Esophagus (tissue), 2 donors: Measurements from ENCODE around the gene FANCE. TPM values are rescaled to one million over a fixed set of nuclear protein-coding genes. Genes with fewer than 3 reads are reported as not detected.
A peak's percentile ranks its signal among the peaks of the same experiment; 100 is the strongest.

Experiments used
- H3K27ac ChIP-seq, 2 donors: one replicate each; pipeline ENCODE4 v1.5.1; 2013; ENCODE audit warnings: low read depth in 2 of 2, mild to moderate bottlenecking in 2 of 2, inconsistent platforms in 1 of 2, low read length in 1 of 2, moderate library complexity in 1 of 2
- H3K27me3 ChIP-seq, 2 donors: one replicate each; pipeline ENCODE4 v1.6.1; 2013; ENCODE audit warnings: low read length in 2 of 2, control low read depth in 1 of 2, mild to moderate bottlenecking in 1 of 2; ENCODE audit not compliant: insufficient read depth in 2 of 2, control insufficient read depth in 1 of 2
- H3K36me3 ChIP-seq, 2 donors: one replicate each; pipeline ENCODE4 v1.6.1; 2013; ENCODE audit warnings: low read length in 1 of 2; ENCODE audit not compliant: control insufficient read depth in 2 of 2, insufficient read depth in 2 of 2
- H3K4me1 ChIP-seq, 2 donors: one replicate each; pipeline ENCODE4 v1.6.1; 2013; ENCODE audit warnings: low read length in 1 of 2; ENCODE audit not compliant: control insufficient read depth in 2 of 2, insufficient read depth in 2 of 2
- H3K4me3 ChIP-seq, 2 donors: one replicate each; pipeline ENCODE4 v1.5.1; 2013; ENCODE audit warnings: low read length in 2 of 2, mild to moderate bottlenecking in 2 of 2, low read depth in 1 of 2, moderate library complexity in 1 of 2
- H3K9me3 ChIP-seq, 2 donors: one replicate each; pipeline ENCODE4 v1.6.1; 2013; ENCODE audit warnings: mild to moderate bottlenecking in 2 of 2, low read depth in 1 of 2, low read length in 1 of 2, moderate library complexity in 1 of 2; ENCODE audit not compliant: control insufficient read depth in 2 of 2, insufficient read depth in 1 of 2
- WGBS, 2 donors: extraction: QIAGEN DNeasy Blood & Tissue Kit; methylation state at CpG; one replicate each; pipeline ENCODE4 v1.1.7; 2013; 5-methylcytosine and 5-hydroxymethylcytosine counted together
- polyA plus RNA-seq, 2 donors: library from polyadenylated mRNA; stranded (reverse); fragments of 200-250 nt; gene quantifications; one replicate each; pipeline ENCODE4 v1.2.3, GENCODE V29; 2013
- donor health status: healthy with polysubstance abuse.
- donor health status: Bipolar disorder and iron deficiency.

FANCE gene
- polyA plus RNA-seq, 2 donors: 4.6 to 6.3 TPM

GRCh38 chr6:35493307-35493983, 41.3 kb downstream of the FANCE start:
- H3K9me3 ChIP-seq: no peaks in the 10 kb centered on the region
- H3K4me1 ChIP-seq: peaks cover 22 to 50% of the 10 kb centered on the region in 2 donors
- 77 to 79% methylated on average over 28 of the region's 28 CpGs for WGBS, 2 donors
- H3K27ac ChIP-seq: peak overlapping the region; percentile 36 to 74
- no peaks in the 10 kb centered on the region for H3K27me3 ChIP-seq
- peak overlapping the region in 1 of 2 donors; percentile 12 for H3K4me3 ChIP-seq
- peaks cover 0 to 5% of the 10 kb centered on the region in 2 donors for H3K36me3 ChIP-seq

GRCh38 chr6:35494161-35494563, 42.0 kb downstream of the FANCE start:
- peaks cover 0 to 5% of the 10 kb centered on the region in 2 donors for H3K36me3 ChIP-seq
- H3K9me3 ChIP-seq: no peaks in the 10 kb centered on the region
- 7 to 17% methylated on average over 3 to 4 of the region's 4 CpGs for WGBS, 2 donors
- no peaks in the 10 kb centered on the region for H3K27me3 ChIP-seq
- peak overlapping the region; percentile 36 to 74 for H3K27ac ChIP-seq
- H3K4me3 ChIP-seq: peak overlapping the region; percentile 25 to 89
- H3K4me1 ChIP-seq: peaks cover 22 to 55% of the 10 kb centered on the region in 2 donors

- H3K4me1 ChIP-seq: peaks cover 19 to 52% of the 10 kb centered on the region in 2 donors
- peak overlapping the region; percentile 75 to 89 for H3K4me3 ChIP-seq
- H3K27ac ChIP-seq: peak overlapping the region; percentile 96 to 98
- 38 to 49% methylated on average over 9 of the region's 9 CpGs for WGBS, 2 donors
- H3K27me3 ChIP-seq: no peaks in the 10 kb centered on the region
- H3K36me3 ChIP-seq: peaks cover 0 to 5% of the 10 kb centered on the region in 2 donors
- no peaks in the 10 kb centered on the region for H3K9me3 ChIP-seq
These were observed 43.3 kb downstream of the FANCE start for GRCh38 chr6:35495258-35496035.

- H3K4me1 ChIP-seq: peaks cover 18 to 49% of the 10 kb centered on the region in 2 donors
- 11 to 13% methylated on average over 46 to 63 of the region's 63 CpGs for WGBS, 2 donors
- H3K27me3 ChIP-seq: no peaks in the 10 kb centered on the region
These were observed 44.1 kb downstream of the FANCE start for GRCh38 chr6:35496036-35496840.

GRCh38 chr6:35496841-35497570, 44.9 kb downstream of the FANCE start, which contains the start of gene TEAD3:
TEAD3 (minus strand) TSS chr6:35497079.
- Histone ChIP-seq H3K4me1 (peaks cover 10 to 41% of the 10 kb centered on the region in 2 donors), H3K9me3 (no peaks in the 10 kb centered on the region), H3K36me3 (peaks cover 0 to 5% of the 10 kb centered on the region in 2 donors), H3K4me3 (peak within 1 kb of the TSS; percentile 75 to 89), H3K27ac (peak within 1 kb of the TSS; percentile 96 to 98), H3K27me3 (no peaks in the 10 kb centered on the region)
- WGBS, 2 donors: 0 to 1% methylated on average over 28 to 87 of the region's 98 CpGs

More at GRCh38 chr6:35496036-35496840, 44.1 kb downstream of the FANCE start:
- peak overlapping the region; percentile 96 to 98 for H3K27ac ChIP-seq
- H3K9me3 ChIP-seq: no peaks in the 10 kb centered on the region
- peaks cover 0 to 5% of the 10 kb centered on the region in 2 donors for H3K36me3 ChIP-seq
- H3K4me3 ChIP-seq: peak overlapping the region; percentile 75 to 89

- no peaks in the 10 kb centered on the region for H3K9me3 ChIP-seq
- H3K4me3 ChIP-seq: peak overlapping the region; percentile 64 to 89
- H3K27ac ChIP-seq: peak overlapping the region; percentile 96 to 98
- H3K36me3 ChIP-seq: peaks cover 0 to 5% of the 10 kb centered on the region in 2 donors
- no peaks in the 10 kb centered on the region for H3K27me3 ChIP-seq
- WGBS, 2 donors: 3 to 8% methylated on average over 59 to 77 of the region's 77 CpGs
- peaks cover 7 to 33% of the 10 kb centered on the region in 2 donors for H3K4me1 ChIP-seq
These were observed 45.7 kb downstream of the FANCE start for GRCh38 chr6:35497571-35498421.

GRCh38 chr6:35498422-35499067, 46.4 kb downstream of the FANCE start:
- peaks cover 7 to 28% of the 10 kb centered on the region in 2 donors for H3K4me1 ChIP-seq
- peak overlapping the region; percentile 64 to 89 for H3K4me3 ChIP-seq
- no peaks in the 10 kb centered on the region for H3K9me3 ChIP-seq
- H3K36me3 ChIP-seq: peaks cover 0 to 2% of the 10 kb centered on the region in 2 donors
- peak overlapping the region; percentile 96 to 98 for H3K27ac ChIP-seq
- WGBS, 2 donors: 31 to 40% methylated on average over 14 of the region's 14 CpGs
- H3K27me3 ChIP-seq: no peaks in the 10 kb centered on the region

- Histone ChIP-seq H3K36me3 (no peaks in the 10 kb centered on the region), H3K27ac (no peak overlapping the region), H3K4me3 (no peak overlapping the region), H3K9me3 (no peaks in the 10 kb centered on the region), H3K27me3 (no peaks in the 10 kb centered on the region), H3K4me1 (peaks cover 6 to 20% of the 10 kb centered on the region in 2 donors)
- 81 to 84% methylated on average over 4 of the region's 4 CpGs for WGBS, 2 donors
These were observed 47.2 kb downstream of the FANCE start for GRCh38 chr6:35499372-35499771.
